Ovary (tissue), 9 donors: ENCODE results near the gene CENPV. TPM values are rescaled to one million over a fixed set of nuclear protein-coding genes. Genes with fewer than 3 reads are reported as not detected.

Source experiments
- DNase-seq, 5 donors: peaks; one replicate each; pipeline ENCODE4 v3.0.0-alpha.2; 2019 to 2020
- H3K27ac ChIP-seq, 2 donors: fragments of 200-600 bp; one replicate each; pipeline versions ENCODE4 v1.5.1 to v1.8.0; 2019 to 2022
- H3K27me3 ChIP-seq: fragments of 200-600 bp; one replicate; pipeline ENCODE4 v1.8.0; 2022
- H3K36me3 ChIP-seq: fragments of 200-600 bp; sonication (generic); one replicate; pipeline ENCODE4 v1.5.1; 2019
- H3K4me1 ChIP-seq: one replicate; pipeline ENCODE4 v1.8.1; 2013; ENCODE audit warnings: mild to moderate bottlenecking, moderate library complexity; ENCODE audit not compliant: insufficient read depth
- H3K4me3 ChIP-seq: fragments of 200-600 bp; sonication (generic); one replicate; pipeline ENCODE4 v1.5.1; 2017
- H3K9me3 ChIP-seq, 2 donors: fragments of 200-600 bp in 1 of 2; sonication (generic) in 1 of 2; one replicate each; pipeline versions ENCODE4 v1.5.1 to v1.8.1; 2013 to 2019; ENCODE audit warnings: mild to moderate bottlenecking in 1 of 2, moderate library complexity in 1 of 2
- CTCF ChIP-seq, 3 donors: fragments of 450-650 bp in 2 of 3; fragments of 200-600 bp in 1 of 3; IDR thresholded peaks; one replicate each; pipeline versions ENCODE4 v1.5.1 to v1.8.0; 2016 to 2022; ENCODE audit warnings: antibody characterized with exemption in 3 of 3, mild to moderate bottlenecking in 1 of 3
- EP300 ChIP-seq: sonication (generic); formaldehyde crosslinking; IDR thresholded peaks from one replicate; pipeline ENCODE4 v1.6.1; 2017; ENCODE audit warnings: antibody characterized with exemption
- POLR2A ChIP-seq: fragments of 450-650 bp; IDR thresholded peaks from one replicate; pipeline ENCODE4 v1.6.1; 2017; ENCODE audit warnings: antibody characterized with exemption, mild to moderate bottlenecking, moderate library complexity
- WGBS, 3 donors: extraction: QIAGEN DNeasy Blood & Tissue Kit in 1 of 3; methylation state at CpG; one replicate each; pipeline versions ENCODE4 v1.1.5 to v1.1.7; 2013 to 2017; 5-methylcytosine and 5-hydroxymethylcytosine counted together
- intact Hi-C, 4 donors: fragments of 100-400 bp; cut with DNase I; formaldehyde crosslinking; loops; one replicate each; pipeline versions ENCODE4 v1.11.0 to v1.15.1; 2022 to 2023
- polyA plus RNA-seq, 2 donors: library from polyadenylated mRNA; stranded (reverse); fragments of 200-250 nt in 1 of 2; fragments of 350-450 nt in 1 of 2; fragmentation: Illumina TruSeq in 1 of 2; extraction: RNeasy Lipid Tissue Mini Kit (QIAGEN cat#74804) in 1 of 2; gene quantifications; one replicate each; pipeline ENCODE4 v1.2.3, GENCODE V29; 2013 to 2014
- total RNA-seq, 7 donors: library from RNA; depleted of rRNA in 2 of 7; stranded (reverse); fragments of >200 nt in 2 of 7; fragmentation: NEBNext Ultra II Directional in 3 of 7; extraction: Animal tissue kit (Norgen Biotek cat#: 25700) in 3 of 7; gene quantifications; one replicate each; pipeline versions ENCODE4 v1.1.0 to v1.2.4, GENCODE V29; 2016 to 2023
- donor health status: DM: no; HTN: no; CAD: no; lungs with moderate emphysema.
- donor health status: DM: no; HTN: no; CAD: no.
- donor health status: Bipolar disorder and iron deficiency.
- donor health status: DM: yes; HTN: yes; CAD: no.
- donor health status: DM: no; HTN: no; CAD: no.
- donor health status: DM: yes; HTN: yes; CAD: no.

CENPV gene
- total and polyA plus RNA-seq, 9 donors, result 18.8 to 38.9 (median 33.2) TPM

- Histone ChIP-seq H3K27ac (no peak overlapping the region), H3K36me3 (no peaks in the 10 kb centered on the region), H3K27me3 (no peaks in the 10 kb centered on the region), H3K4me3 (no peak overlapping the region), H3K9me3 (no peaks in the 10 kb centered on the region), H3K4me1 (peaks cover 5% of the 10 kb centered on the region)
- no peak for TF ChIP-seq POLR2A
- no peak for TF ChIP-seq EP300
- TF ChIP-seq CTCF (IDR thresholded peaks at IDR 0.05), result no peak
- 70 to 79% (median 73%) methylated on average over 3 of the region's 3 CpGs for WGBS, 3 donors
- DNase-seq, result peak in 1 of 5 donors; percentile 10
- intact Hi-C loops, result no loop called here
Measured at GRCh38 chr17:16304830-16305229, 48.4 kb downstream of the CENPV start.

GRCh38 chr17:16302856-16303255, 50.4 kb downstream of the CENPV start:
- Histone ChIP-seq H3K4me3 (no peak overlapping the region), H3K9me3 (no peaks in the 10 kb centered on the region), H3K27me3 (no peaks in the 10 kb centered on the region), H3K4me1 (peaks cover 5% of the 10 kb centered on the region), H3K36me3 (no peaks in the 10 kb centered on the region), H3K27ac (no peak overlapping the region)
- no peak for TF ChIP-seq EP300
- no peak for TF ChIP-seq CTCF (IDR thresholded peaks at IDR 0.05)
- no peak for TF ChIP-seq POLR2A
- intact Hi-C loops, result no loop called here
- DNase-seq, result no peak
- WGBS, 3 donors, result 43 to 58% (median 55%) methylated on average over 4 of the region's 4 CpGs

- Histone ChIP-seq H3K27me3 (no peaks in the 10 kb centered on the region), H3K36me3 (no peaks in the 10 kb centered on the region), H3K4me1 (peaks cover 5% of the 10 kb centered on the region), H3K27ac (no peak overlapping the region), H3K9me3 (no peaks in the 10 kb centered on the region), H3K4me3 (no peak overlapping the region)
- intact Hi-C loops, result no loop called here
- TF ChIP-seq POLR2A, result no peak
- TF ChIP-seq CTCF (IDR thresholded peaks at IDR 0.05), result no peak
- TF ChIP-seq EP300, result no peak
- peak in 1 of 5 donors; percentile 18 for DNase-seq
- WGBS, 3 donors, result 89 to 93% (median 91%) methylated on average over 13 of the region's 13 CpGs
Measured at GRCh38 chr17:16301963-16302855, 51.1 kb downstream of the CENPV start.

GRCh38 chr17:16300554-16300953, 52.7 kb downstream of the CENPV start:
- WGBS, 3 donors, result 86 to 87% (median 87%) methylated on average over 3 of the region's 3 CpGs
- intact Hi-C loops, result no loop called here
- H3K27me3 ChIP-seq, result no peaks in the 10 kb centered on the region
- H3K4me3 ChIP-seq, result no peak overlapping the region
- no peaks in the 10 kb centered on the region for H3K36me3 ChIP-seq
- no peak for TF ChIP-seq POLR2A
- no peak for TF ChIP-seq CTCF (IDR thresholded peaks at IDR 0.05)
- TF ChIP-seq EP300, result no peak
- H3K9me3 ChIP-seq, result no peaks in the 10 kb centered on the region
- DNase-seq, result no peak
- H3K27ac ChIP-seq, result no peak overlapping the region
- H3K4me1 ChIP-seq, result peaks cover 5% of the 10 kb centered on the region
